Neuronal stem cell (in vitro differentiated cells): ENCODE data around the gene HLA-DQB2. TPM values are rescaled to one million over a fixed set of nuclear protein-coding genes. Genes with fewer than 3 reads are reported as not detected.
"Not testable (repeated sequence)": the region's sequence is repeated elsewhere in the genome, so short reads cannot be mapped to it uniquely, and the experiment has no call there.

Experiments
- DNase-seq: peaks from one replicate; pipeline ENCODE4 v3.0.0-alpha.2; 2013; ENCODE audit warnings: low spot score
- H2AFZ ChIP-seq: one replicate; pipeline ENCODE4 v1.6.1; 2013; ENCODE audit warnings: mild to moderate bottlenecking, low read length, inconsistent platforms
- H2AK5ac ChIP-seq: 2 replicates; pipeline ENCODE4 v1.6.1; 2013; ENCODE audit warnings: low read depth, mild to moderate bottlenecking, inconsistent platforms, low read length, moderate library complexity, mixed read lengths
- H2BK120ac ChIP-seq: 2 replicates; pipeline ENCODE4 v1.6.1; 2013; ENCODE audit warnings: low read depth, mild to moderate bottlenecking, inconsistent platforms, low read length, moderate library complexity, mixed read lengths
- H2BK12ac ChIP-seq: one replicate; pipeline ENCODE4 v1.6.1; 2013; ENCODE audit warnings: low read length, inconsistent platforms
- H2BK15ac ChIP-seq: 2 replicates; pipeline ENCODE4 v1.6.1; 2013; ENCODE audit warnings: mild to moderate bottlenecking, low read length, inconsistent platforms, mixed read lengths
- H2BK5ac ChIP-seq: one replicate; pipeline ENCODE4 v1.6.1; 2013; ENCODE audit warnings: inconsistent platforms, mild to moderate bottlenecking, low read length, moderate library complexity
- H3K14ac ChIP-seq: one replicate; pipeline ENCODE4 v1.6.1; 2013; ENCODE audit warnings: low read length, inconsistent platforms
- H3K18ac ChIP-seq: 2 replicates; pipeline ENCODE4 v1.6.1; 2013; ENCODE audit warnings: low read length, inconsistent platforms
- H3K23ac ChIP-seq: 2 replicates; pipeline ENCODE4 v1.6.1; 2013; ENCODE audit warnings: low read depth, mild to moderate bottlenecking, mixed read lengths, low read length, inconsistent platforms; ENCODE audit not compliant: poor library complexity
- H3K27ac ChIP-seq: replicated peaks from 3 replicates; pipeline ENCODE4 v1.5.1; 2013; ENCODE audit warnings: low read length, inconsistent platforms
- H3K27me3 ChIP-seq, 3 experiments: 2 replicates each; pipeline ENCODE4 v1.6.1; 2013; ENCODE audit warnings: low read length in 3 of 3, mild to moderate bottlenecking in 2 of 3, inconsistent platforms in 1 of 3, low read depth in 1 of 3, mixed read lengths in 1 of 3, moderate library complexity in 1 of 3; ENCODE audit not compliant: control insufficient read depth in 3 of 3, insufficient read depth in 3 of 3
- H3K36me3 ChIP-seq, 2 donors: replicated peaks in 1 of 2; 2 replicates each; pipeline ENCODE4 v1.6.1; 2013; ENCODE audit warnings: low read length in 2 of 2; ENCODE audit not compliant: control insufficient read depth in 2 of 2, insufficient read depth in 2 of 2
- H3K4ac ChIP-seq: 2 replicates; pipeline ENCODE4 v1.6.1; 2013; ENCODE audit warnings: inconsistent platforms, mild to moderate bottlenecking, low read length, moderate library complexity
- H3K4me1 ChIP-seq, 2 donors: 1 replicate in 1 of 2; 2 replicates in 1 of 2; pipeline ENCODE4 v1.6.1; 2013; ENCODE audit warnings: low read length in 2 of 2, low read depth in 1 of 2; ENCODE audit not compliant: control insufficient read depth in 2 of 2, insufficient read depth in 1 of 2
- H3K4me2 ChIP-seq: one replicate; pipeline ENCODE4 v1.6.1; 2013; ENCODE audit warnings: mild to moderate bottlenecking, low read length, inconsistent platforms; ENCODE audit not compliant: insufficient read depth, poor library complexity, severe bottlenecking
- H3K4me3 ChIP-seq, 2 donors: 2 replicates each; pipeline ENCODE4 v1.5.1; 2013; ENCODE audit warnings: low read length in 2 of 2, mild to moderate bottlenecking in 2 of 2, inconsistent platforms in 1 of 2, moderate library complexity in 1 of 2
- H3K79me1 ChIP-seq: one replicate; pipeline ENCODE4 v1.6.1; 2013; ENCODE audit warnings: low read depth, mild to moderate bottlenecking, inconsistent platforms, low read length, moderate library complexity
- H3K9ac ChIP-seq: one replicate; pipeline ENCODE4 v1.6.1; 2013; ENCODE audit warnings: mild to moderate bottlenecking, low read depth, low read length, inconsistent platforms; ENCODE audit not compliant: poor library complexity
- H3K9me3 ChIP-seq, 2 donors: replicated peaks in 1 of 2; 2 replicates each; pipeline versions ENCODE3 to v1.6.1; 2013; ENCODE audit warnings: low read length in 2 of 2, mild to moderate bottlenecking in 2 of 2, inconsistent platforms in 1 of 2, low read depth in 1 of 2, mixed read lengths in 1 of 2, moderate library complexity in 1 of 2; ENCODE audit not compliant: control insufficient read depth in 2 of 2, insufficient read depth in 1 of 2
- H4K8ac ChIP-seq: one replicate; pipeline ENCODE4 v1.6.1; 2013; ENCODE audit warnings: low read depth, mild to moderate bottlenecking, inconsistent platforms, low read length, moderate library complexity
- H4K91ac ChIP-seq: one replicate; pipeline ENCODE4 v1.6.1; 2013; ENCODE audit warnings: low read length, low read depth, mild to moderate bottlenecking, inconsistent platforms; ENCODE audit not compliant: poor library complexity
- WGBS, 2 donors: extraction: QIAGEN DNeasy Blood & Tissue Kit; methylation state at CpG; one replicate each; pipeline ENCODE4 v1.1.7; 2013; ENCODE audit warnings: missing lambda C conversion rate in 2 of 2, mixed read lengths in 1 of 2; ENCODE audit not compliant: insufficient read length in 2 of 2, insufficient replicate concordance in 1 of 2; ENCODE audit errors: extremely low coverage in 2 of 2; 5-methylcytosine and 5-hydroxymethylcytosine counted together
- polyA plus RNA-seq, 2 experiments: library from polyadenylated mRNA; stranded (reverse); fragments of 200-250 nt; gene quantifications; one replicate each; pipeline ENCODE4 v1.2.3, GENCODE V29; 2013

The HLA-DQB2 gene
- 0.04 TPM for polyA plus RNA-seq (2013, experiment 1 of 2)
- 0.11 TPM for polyA plus RNA-seq (2013, experiment 2 of 2)

DNA sequence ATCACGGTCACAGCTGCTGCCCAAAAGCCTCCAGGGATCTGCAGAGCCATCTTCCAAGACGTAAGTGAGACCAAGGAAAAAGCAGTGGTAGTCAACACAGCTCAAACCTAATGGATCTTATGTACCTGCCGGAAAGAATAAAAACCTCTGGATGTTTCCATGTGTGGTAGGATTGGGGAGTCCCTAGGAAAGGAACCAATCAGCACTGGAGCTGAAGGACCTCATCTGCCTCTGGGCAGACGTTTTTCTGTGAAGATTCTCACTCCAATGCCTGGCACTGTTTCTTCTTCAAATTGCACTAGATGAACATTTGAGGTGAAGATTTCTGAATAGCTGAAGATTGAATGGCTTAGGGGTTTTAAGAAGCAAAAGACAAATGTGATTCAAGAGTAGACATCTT is at the start of gene HLA-DQB2:
Gene HLA-DQB2 (minus strand): TSS at position 112 of the 400 bp plus-strand sequence. CDS start 62 bp downstream, at position 50.
- no peak within 1 kb of the TSS for H3K14ac ChIP-seq
- H3K9ac ChIP-seq: no peak within 1 kb of the TSS
- no peak within 1 kb of the TSS for H4K8ac ChIP-seq
- H2AFZ ChIP-seq: no peak within 1 kb of the TSS
- no peak within 1 kb of the TSS for H3K4ac ChIP-seq
- no peak within 1 kb of the TSS for H4K91ac ChIP-seq
- no peak within 1 kb of the TSS for H3K18ac ChIP-seq
- H3K4me3 ChIP-seq: no peak within 1 kb of the TSS
- no peak within 1 kb of the TSS for H2AK5ac ChIP-seq
- H2BK12ac ChIP-seq: no peak within 1 kb of the TSS
- no peak within 1 kb of the TSS for H2BK5ac ChIP-seq
- H3K27me3 ChIP-seq: peaks cover 0 to 17% (median 0%) of the 10 kb centered on the region in 3 experiments
- no peak within 1 kb of the TSS for H3K27ac ChIP-seq
- DNase-seq: no peak
- no peak within 1 kb of the TSS for H2BK120ac ChIP-seq
- no peaks in the 10 kb centered on the region for H3K9me3 ChIP-seq
- WGBS, 2 donors: no CpG with 5 or more reads among the region's 4 CpGs
- H3K4me1 ChIP-seq: no peaks in the 10 kb centered on the region
- no peak within 1 kb of the TSS for H3K23ac ChIP-seq
- no peak within 1 kb of the TSS for H2BK15ac ChIP-seq
- H3K4me2 ChIP-seq: no peak within 1 kb of the TSS
- H3K79me1 ChIP-seq: no peaks in the 10 kb centered on the region
- H3K36me3 ChIP-seq: no peaks in the 10 kb centered on the region

- Histone ChIP-seq H3K36me3 (no peaks in the 10 kb centered on the region), H3K14ac (no peak overlapping the region), H3K9ac (no peak overlapping the region), H3K9me3 (no peaks in the 10 kb centered on the region), H3K23ac (no peak overlapping the region), H2AFZ (no peak overlapping the region), H3K4me2 (no peak overlapping the region), H2BK5ac (no peak overlapping the region), H3K4me3 (no peak overlapping the region), H4K8ac (no peak overlapping the region), H2BK12ac (no peak overlapping the region), H3K18ac (no peak overlapping the region), H2AK5ac (no peak overlapping the region), H3K27me3 (peaks cover 0 to 24% (median 0%) of the 10 kb centered on the region in 3 experiments), H2BK15ac (no peak overlapping the region), H3K79me1 (no peaks in the 10 kb centered on the region), H2BK120ac (no peak overlapping the region), H3K4ac (no peak overlapping the region), H4K91ac (no peak overlapping the region), H3K4me1 (no peaks in the 10 kb centered on the region), H3K27ac (no peak overlapping the region)
- no peak for DNase-seq
- WGBS, 2 donors: no CpG with 5 or more reads among the region's 1 CpG
Observed at GRCh38 chr6:32809171-32809570, 45.8 kb upstream of the HLA-DQB2 start.

DNA sequence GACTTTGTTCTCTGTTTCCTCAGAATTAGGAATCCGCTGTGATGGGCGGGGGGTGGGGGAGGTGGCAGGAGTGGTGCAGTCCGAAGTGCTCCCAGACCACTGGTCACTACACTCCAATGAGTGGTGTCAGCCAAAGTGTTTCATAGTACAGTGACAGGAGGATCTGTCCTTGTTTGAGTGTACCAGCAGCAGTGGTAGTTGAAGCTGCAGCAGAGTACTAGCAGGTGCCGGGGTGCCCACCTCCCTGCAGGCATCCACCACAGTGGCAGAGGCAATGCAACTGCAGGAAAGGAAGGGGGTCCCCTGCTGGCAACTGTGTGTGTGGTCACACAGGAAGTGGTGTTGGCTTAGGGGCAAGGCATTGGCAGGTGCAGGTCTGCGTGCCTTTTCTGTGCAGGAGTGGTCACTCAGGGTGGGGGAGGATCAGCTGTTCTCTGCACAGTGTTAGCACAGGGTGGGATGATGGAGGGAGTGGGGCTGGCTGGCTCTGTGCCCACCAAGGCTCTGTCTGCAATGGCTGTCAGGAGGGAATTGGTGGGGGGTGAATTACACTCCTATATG is 43.8 kb upstream of the HLA-DQB2 start:
- WGBS, 2 donors: no CpG with 5 or more reads among the region's 5 CpGs
- no peak overlapping the region for H2AK5ac ChIP-seq
- DNase-seq: no peak
- no peak overlapping the region for H2AFZ ChIP-seq
- H2BK5ac ChIP-seq: no peak overlapping the region
- H3K9ac ChIP-seq: no peak overlapping the region
- peak overlapping the region; percentile 17 for H3K23ac ChIP-seq
- no peak overlapping the region for H2BK15ac ChIP-seq
- H3K36me3 ChIP-seq: no peaks in the 10 kb centered on the region
- no peak overlapping the region for H2BK12ac ChIP-seq
- H4K91ac ChIP-seq: no peak overlapping the region
- no peak overlapping the region for H3K27ac ChIP-seq
- no peak overlapping the region for H3K4ac ChIP-seq
- H2BK120ac ChIP-seq: no peak overlapping the region
- no peak overlapping the region for H4K8ac ChIP-seq
- no peak overlapping the region for H3K4me2 ChIP-seq
- peaks cover 0 to 8% (median 0%) of the 10 kb centered on the region in 3 experiments for H3K27me3 ChIP-seq
- H3K9me3 ChIP-seq: no peaks in the 10 kb centered on the region
- H3K79me1 ChIP-seq: no peaks in the 10 kb centered on the region
- no peaks in the 10 kb centered on the region for H3K4me1 ChIP-seq
- peak overlapping the region; percentile 71 for H3K18ac ChIP-seq
- H3K4me3 ChIP-seq: no peak overlapping the region
- H3K14ac ChIP-seq: peak overlapping the region; percentile 89

- not testable (repeated sequence) for H2AFZ ChIP-seq, H4K8ac ChIP-seq
Observed at GRCh38 chr6:32805404-32805803, 42.1 kb upstream of the HLA-DQB2 start.

More at GRCh38 chr6:32805404-32805803, 42.1 kb upstream of the HLA-DQB2 start:
- not testable (repeated sequence) for H3K79me1 ChIP-seq, H3K23ac ChIP-seq, H3K4me1 ChIP-seq, H3K27ac ChIP-seq, H2BK12ac ChIP-seq, H3K36me3 ChIP-seq, H2BK120ac ChIP-seq, H3K4me3 ChIP-seq, H3K9ac ChIP-seq, H3K4ac ChIP-seq, H3K27me3 ChIP-seq, H2AK5ac ChIP-seq, DNase-seq, H4K91ac ChIP-seq, H2BK5ac ChIP-seq, H2BK15ac ChIP-seq, H3K14ac ChIP-seq, H3K9me3 ChIP-seq, H3K4me2 ChIP-seq, H3K18ac ChIP-seq
